ENCODE results near the gene OR11H7.
"Not testable (repeated sequence)": the region's sequence is repeated elsewhere in the genome, so short reads cannot be mapped to it uniquely, and the experiment has no call there.

The OR11H7 gene

DNA sequence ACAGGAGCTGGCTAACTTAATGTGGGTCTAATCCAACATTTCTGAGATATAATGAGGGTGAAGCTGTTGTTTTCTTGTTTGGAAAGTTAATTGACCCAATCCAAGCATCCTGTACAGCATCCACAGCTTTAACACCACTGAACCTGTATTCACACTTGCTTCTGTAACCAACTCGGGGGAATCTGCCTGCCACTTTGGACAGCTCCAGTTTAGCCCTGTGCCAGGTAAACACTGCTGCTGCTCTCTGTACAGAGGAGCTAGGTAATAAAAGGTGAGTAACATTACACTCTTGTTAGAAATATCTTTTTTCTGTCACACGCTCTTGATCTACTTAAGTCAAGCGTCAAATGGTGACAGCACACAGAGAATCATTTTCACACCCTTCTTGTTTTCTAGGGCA is 37.4 kb upstream of the OR11H7 start:
- no peak overlapping the region for H3K4me3 ChIP-seq (replicated peaks; ENCODE audit: low read depth, low read length)
- TF ChIP-seq, protein P1, sequence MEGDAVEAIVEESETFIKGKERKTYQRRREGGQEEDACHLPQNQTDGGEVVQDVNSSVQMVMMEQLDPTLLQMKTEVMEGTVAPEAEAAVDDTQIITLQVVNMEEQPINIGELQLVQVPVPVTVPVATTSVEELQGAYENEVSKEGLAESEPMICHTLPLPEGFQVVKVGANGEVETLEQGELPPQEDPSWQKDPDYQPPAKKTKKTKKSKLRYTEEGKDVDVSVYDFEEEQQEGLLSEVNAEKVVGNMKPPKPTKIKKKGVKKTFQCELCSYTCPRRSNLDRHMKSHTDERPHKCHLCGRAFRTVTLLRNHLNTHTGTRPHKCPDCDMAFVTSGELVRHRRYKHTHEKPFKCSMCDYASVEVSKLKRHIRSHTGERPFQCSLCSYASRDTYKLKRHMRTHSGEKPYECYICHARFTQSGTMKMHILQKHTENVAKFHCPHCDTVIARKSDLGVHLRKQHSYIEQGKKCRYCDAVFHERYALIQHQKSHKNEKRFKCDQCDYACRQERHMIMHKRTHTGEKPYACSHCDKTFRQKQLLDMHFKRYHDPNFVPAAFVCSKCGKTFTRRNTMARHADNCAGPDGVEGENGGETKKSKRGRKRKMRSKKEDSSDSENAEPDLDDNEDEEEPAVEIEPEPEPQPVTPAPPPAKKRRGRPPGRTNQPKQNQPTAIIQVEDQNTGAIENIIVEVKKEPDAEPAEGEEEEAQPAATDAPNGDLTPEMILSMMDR (IDR thresholded peaks at IDR 0.05; ENCODE audit: insufficient read depth, low read length, poor library complexity, severe bottlenecking) = no peak

GRCh38 chr14:20194101-20194500 is 34.7 kb upstream of the OR11H7 start:
- Histone ChIP-seq H3K4me3 (replicated peaks; ENCODE audit: low read depth, low read length) (no peak overlapping the region), H3K36me3 (ENCODE audit: control insufficient read depth, insufficient read depth, low read length) (no peaks in the 10 kb centered on the region), H3K27me3 (replicated peaks; ENCODE audit: control insufficient read depth, insufficient read depth, low read length) (no peaks in the 10 kb centered on the region)
- TF ChIP-seq, protein P1 (IDR thresholded peaks at IDR 0.05; ENCODE audit: insufficient read depth, low read length, poor library complexity, severe bottlenecking) = no peak
- no peak for DNase-seq (ENCODE audit: extremely low read depth, insufficient read length)

More for the DNA sequence above, 37.4 kb upstream of the OR11H7 start:
- Histone ChIP-seq H3K27me3 (replicated peaks; ENCODE audit: control insufficient read depth, insufficient read depth, low read length) (no peaks in the 10 kb centered on the region), H3K36me3 (ENCODE audit: control insufficient read depth, insufficient read depth, low read length) (no peaks in the 10 kb centered on the region)
- DNase-seq (ENCODE audit: extremely low read depth, insufficient read length) = no peak

- not testable (repeated sequence) for H3K4me3 ChIP-seq (replicated peaks; ENCODE audit: low read depth, low read length); H3K27me3 ChIP-seq (replicated peaks; ENCODE audit: control insufficient read depth, insufficient read depth, low read length); H3K36me3 ChIP-seq (ENCODE audit: control insufficient read depth, insufficient read depth, low read length); DNase-seq (ENCODE audit: extremely low read depth, insufficient read length)
Measured at GRCh38 chr14:20195170-20195569, 33.6 kb upstream of the OR11H7 start.

DNA sequence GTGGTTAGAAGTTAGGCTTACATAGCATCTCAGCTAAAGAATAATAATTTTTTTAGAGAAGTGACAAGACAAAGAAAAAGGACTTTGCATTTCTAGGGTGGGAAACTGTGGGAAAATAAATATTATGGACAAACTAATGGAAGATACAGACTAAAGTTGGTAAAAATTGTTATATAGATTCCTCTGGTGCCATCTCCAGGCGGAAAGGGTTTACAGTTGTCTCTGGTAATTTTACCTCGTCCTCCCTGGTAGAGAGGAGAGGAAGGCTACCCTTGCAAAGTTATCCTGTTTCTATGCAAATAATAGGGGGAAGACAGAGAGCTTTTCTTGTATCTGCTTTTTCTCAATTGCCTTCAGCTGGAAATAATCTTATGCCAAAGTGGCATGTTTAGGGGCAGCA is 32.9 kb upstream of the OR11H7 start:
- TF ChIP-seq, protein P1 (IDR thresholded peaks at IDR 0.05; ENCODE audit: insufficient read depth, low read length, poor library complexity, severe bottlenecking) = no peak
- no peaks in the 10 kb centered on the region for H3K36me3 ChIP-seq (ENCODE audit: control insufficient read depth, insufficient read depth, low read length)
- no peak for DNase-seq (ENCODE audit: extremely low read depth, insufficient read length)

DNA sequence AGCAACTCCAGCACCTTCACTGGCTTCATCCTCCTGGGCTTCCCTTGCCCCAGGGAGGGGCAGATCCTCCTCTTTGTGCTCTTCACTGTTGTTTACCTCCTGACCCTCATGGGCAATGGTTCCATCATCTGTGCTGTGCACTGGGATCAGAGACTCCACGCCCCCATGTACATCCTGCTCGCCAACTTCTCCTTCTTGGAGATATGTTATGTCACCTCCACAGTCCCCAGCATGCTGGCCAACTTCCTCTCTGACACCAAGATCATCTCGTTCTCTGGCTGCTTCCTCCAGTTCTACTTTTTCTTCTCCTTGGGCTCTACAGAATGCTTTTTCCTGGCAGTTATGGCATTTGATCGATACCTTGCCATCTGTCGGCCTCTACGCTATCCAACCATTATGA is 31.3 kb upstream of the OR11H7 start:
- DNase-seq (ENCODE audit: extremely low read depth, insufficient read length) = no peak
- Histone ChIP-seq H3K36me3 (ENCODE audit: control insufficient read depth, insufficient read depth, low read length) (no peaks in the 10 kb centered on the region), H3K27me3 (replicated peaks; ENCODE audit: control insufficient read depth, insufficient read depth, low read length) (no peaks in the 10 kb centered on the region), H3K4me3 (replicated peaks; ENCODE audit: low read depth, low read length) (no peak overlapping the region)
- TF ChIP-seq, protein P1 (IDR thresholded peaks at IDR 0.05; ENCODE audit: insufficient read depth, low read length, poor library complexity, severe bottlenecking) = no peak

More for the DNA sequence above, 32.9 kb upstream of the OR11H7 start:
- H3K27me3 ChIP-seq (replicated peaks; ENCODE audit: control insufficient read depth, insufficient read depth, low read length) = no peaks in the 10 kb centered on the region
- no peak overlapping the region for H3K4me3 ChIP-seq (replicated peaks; ENCODE audit: low read depth, low read length)

GRCh38 chr14:20198991-20199390 is 29.8 kb upstream of the OR11H7 start:
- Histone ChIP-seq H3K4me3 (replicated peaks; ENCODE audit: low read depth, low read length) (no peak overlapping the region), H3K27me3 (replicated peaks; ENCODE audit: control insufficient read depth, insufficient read depth, low read length) (no peaks in the 10 kb centered on the region), H3K36me3 (ENCODE audit: control insufficient read depth, insufficient read depth, low read length) (no peaks in the 10 kb centered on the region)
- TF ChIP-seq, protein P1 (IDR thresholded peaks at IDR 0.05; ENCODE audit: insufficient read depth, low read length, poor library complexity, severe bottlenecking) = no peak
- no peak for DNase-seq (ENCODE audit: extremely low read depth, insufficient read length)
